ENCODE measurements around the gene CREBRF.

GRCh38 chr5:173123416-173123815 lies 67.3 kb downstream of the CREBRF start:
- TF ChIP-seq CTCF (IDR thresholded peaks at IDR 0.05) = no peak
- TF ChIP-seq EZH2 (IDR thresholded peaks at IDR 0.05; ENCODE audit: borderline replicate concordance, insufficient read depth, low read depth, low read length, poor library complexity, severe bottlenecking) = no peak

Data from B cell (primary cell).